Muscle layer of duodenum (tissue), 2 donors: ENCODE data around the gene VPS35L.

Experiments
- H3K27ac ChIP-seq: one replicate; pipeline ENCODE4 v1.7.0; 2013; ENCODE audit warnings: mild to moderate bottlenecking, low read length
- H3K27me3 ChIP-seq: one replicate; pipeline ENCODE4 v1.7.0; 2013; ENCODE audit warnings: low read depth, mild to moderate bottlenecking, control low read depth, low read length
- H3K36me3 ChIP-seq, 2 donors: one replicate each; pipeline ENCODE4 v1.7.0; 2013; ENCODE audit warnings: low read length in 2 of 2, control low read depth in 1 of 2, mild to moderate bottlenecking in 1 of 2; ENCODE audit not compliant: insufficient read depth in 2 of 2, control insufficient read depth in 1 of 2
- H3K4me1 ChIP-seq, 2 donors: one replicate each; pipeline ENCODE4 v1.7.0; 2013; ENCODE audit warnings: low read length in 2 of 2, mild to moderate bottlenecking in 2 of 2, control low read depth in 1 of 2, moderate library complexity in 1 of 2; ENCODE audit not compliant: insufficient read depth in 2 of 2, control insufficient read depth in 1 of 2
- H3K4me3 ChIP-seq, 2 donors: one replicate each; pipeline ENCODE4 v1.7.0; 2013; ENCODE audit warnings: low read length in 2 of 2, low read depth in 1 of 2, mild to moderate bottlenecking in 1 of 2
- H3K9me3 ChIP-seq, 2 donors: one replicate each; pipeline ENCODE4 v1.7.0; 2013; ENCODE audit warnings: low read length in 2 of 2, control low read depth in 1 of 2, mild to moderate bottlenecking in 1 of 2; ENCODE audit not compliant: control insufficient read depth in 1 of 2
- donor health status: healthy.

VPS35L gene

DNA sequence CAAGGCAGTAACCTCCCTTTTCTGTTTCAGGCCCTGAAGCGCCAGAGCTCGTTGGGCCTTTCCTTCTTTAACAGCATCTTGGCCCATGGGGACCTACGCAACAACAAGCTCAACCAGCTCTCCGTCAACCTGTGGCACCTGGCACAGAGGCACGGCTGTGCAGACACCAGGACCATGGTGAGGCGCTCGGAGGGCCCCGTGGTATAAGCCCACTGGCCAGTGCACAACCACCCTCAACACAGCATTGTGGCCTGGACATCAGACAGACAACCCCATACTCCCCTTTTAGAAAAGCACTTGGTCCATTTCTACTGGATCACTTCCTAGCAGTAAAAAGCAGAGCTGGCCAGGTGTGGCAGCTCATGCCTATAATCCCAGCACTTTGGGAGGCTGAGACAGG, 144.0 kb downstream of the VPS35L start:
- H3K27me3 ChIP-seq, result no peaks in the 10 kb centered on the region
- peaks cover 21 to 24% of the 10 kb centered on the region in 2 donors for H3K4me1 ChIP-seq
- no peak overlapping the region for H3K27ac ChIP-seq
- H3K36me3 ChIP-seq, result peaks cover 13 to 45% of the 10 kb centered on the region in 2 donors
- H3K9me3 ChIP-seq, result no peaks in the 10 kb centered on the region
- H3K4me3 ChIP-seq, result no peak overlapping the region

DNA sequence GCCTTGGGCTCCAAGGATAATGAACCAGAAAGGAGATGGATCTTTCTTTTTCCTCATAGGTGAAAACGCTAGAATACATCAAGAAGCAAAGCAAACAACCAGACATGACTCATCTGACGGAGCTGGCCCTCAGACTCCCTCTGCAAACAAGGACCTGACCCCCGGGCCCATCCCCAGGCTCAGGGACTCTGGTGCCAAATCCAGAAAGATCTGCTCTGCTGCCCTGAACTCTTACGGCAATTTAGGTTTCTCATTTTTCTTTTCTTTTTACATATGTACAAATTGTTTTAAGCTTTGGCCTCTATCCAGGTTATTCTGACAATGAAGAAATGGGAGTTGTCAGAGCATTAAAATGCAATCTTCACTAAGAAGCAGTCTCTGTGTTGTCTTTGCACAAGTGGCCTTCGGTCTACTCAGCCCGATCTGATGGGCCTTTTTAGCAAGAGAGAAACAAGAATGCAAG, 144.8 kb downstream of the VPS35L start:
- H3K36me3 ChIP-seq, result peaks cover 21 to 52% of the 10 kb centered on the region in 2 donors
- peaks cover 21 to 24% of the 10 kb centered on the region in 2 donors for H3K4me1 ChIP-seq

DNA sequence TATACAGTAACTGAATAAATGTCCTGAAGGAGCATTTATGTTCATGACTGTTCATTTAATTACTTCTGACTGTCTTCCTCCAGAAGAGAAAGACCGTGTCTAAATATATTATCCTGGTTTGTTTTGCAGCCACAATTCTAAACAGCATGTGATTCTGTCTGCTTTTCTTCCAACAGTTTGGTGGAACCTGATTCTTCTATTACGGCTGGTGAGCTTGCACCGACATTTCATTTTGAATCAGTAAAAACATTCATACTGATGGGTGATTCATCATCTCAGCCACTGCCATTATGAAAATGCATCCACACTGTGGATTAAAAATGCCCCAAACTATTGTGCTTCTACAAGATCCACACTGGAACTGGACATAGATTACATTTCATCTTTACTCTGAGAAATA, 145.6 kb downstream of the VPS35L start:
- Histone ChIP-seq H3K4me1 (peaks cover 20 to 24% of the 10 kb centered on the region in 2 donors), H3K4me3 (no peak overlapping the region), H3K27me3 (no peaks in the 10 kb centered on the region), H3K9me3 (no peaks in the 10 kb centered on the region), H3K36me3 (peaks cover 22 to 60% of the 10 kb centered on the region in 2 donors), H3K27ac (no peak overlapping the region)

More for the DNA sequence above, 144.8 kb downstream of the VPS35L start:
- no peak overlapping the region for H3K4me3 ChIP-seq
- no peaks in the 10 kb centered on the region for H3K9me3 ChIP-seq
- peak overlapping the region; percentile 46 for H3K27ac ChIP-seq
- no peaks in the 10 kb centered on the region for H3K27me3 ChIP-seq

DNA sequence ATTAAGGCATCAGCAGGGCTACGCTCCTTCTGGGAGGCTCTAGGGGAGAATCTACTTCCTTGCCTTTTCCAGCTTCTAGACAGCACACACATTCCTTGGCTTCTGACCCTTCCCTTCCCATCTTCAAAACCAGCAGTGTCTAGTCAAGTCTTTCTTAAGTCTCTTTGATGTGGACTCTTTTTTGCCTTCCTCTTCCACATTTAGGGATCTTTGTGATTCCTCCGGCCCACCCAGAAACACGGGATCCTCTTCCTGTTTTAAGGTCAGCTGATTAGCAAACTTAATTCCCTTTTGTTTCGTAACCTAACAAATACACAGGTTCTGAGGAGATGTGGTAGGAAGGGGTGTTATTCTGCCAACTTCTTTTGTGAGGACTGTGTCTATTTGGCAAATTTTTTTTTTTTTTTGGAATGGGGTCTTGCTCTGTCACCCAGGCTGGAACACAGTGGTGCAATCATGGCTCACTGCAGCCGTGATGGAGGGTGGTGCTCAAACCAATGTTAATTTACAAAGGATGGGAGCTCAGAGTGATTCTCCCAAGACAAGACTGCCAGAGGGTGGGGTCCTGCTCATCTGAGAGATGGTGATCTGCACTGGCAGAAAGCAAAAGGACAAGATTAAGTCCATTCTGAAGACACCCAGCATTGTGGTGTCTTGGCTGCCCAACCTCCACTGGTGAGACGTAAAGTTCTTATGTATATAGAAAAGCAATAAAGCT, 147.8 kb downstream of the VPS35L start:
- H3K27me3 ChIP-seq, result no peaks in the 10 kb centered on the region
- no peaks in the 10 kb centered on the region for H3K9me3 ChIP-seq
- H3K36me3 ChIP-seq, result peaks cover 25 to 63% of the 10 kb centered on the region in 2 donors
- no peak overlapping the region for H3K4me3 ChIP-seq
- H3K27ac ChIP-seq, result peak overlapping the region; percentile 16
- H3K4me1 ChIP-seq, result peaks cover 13 to 16% of the 10 kb centered on the region in 2 donors

DNA sequence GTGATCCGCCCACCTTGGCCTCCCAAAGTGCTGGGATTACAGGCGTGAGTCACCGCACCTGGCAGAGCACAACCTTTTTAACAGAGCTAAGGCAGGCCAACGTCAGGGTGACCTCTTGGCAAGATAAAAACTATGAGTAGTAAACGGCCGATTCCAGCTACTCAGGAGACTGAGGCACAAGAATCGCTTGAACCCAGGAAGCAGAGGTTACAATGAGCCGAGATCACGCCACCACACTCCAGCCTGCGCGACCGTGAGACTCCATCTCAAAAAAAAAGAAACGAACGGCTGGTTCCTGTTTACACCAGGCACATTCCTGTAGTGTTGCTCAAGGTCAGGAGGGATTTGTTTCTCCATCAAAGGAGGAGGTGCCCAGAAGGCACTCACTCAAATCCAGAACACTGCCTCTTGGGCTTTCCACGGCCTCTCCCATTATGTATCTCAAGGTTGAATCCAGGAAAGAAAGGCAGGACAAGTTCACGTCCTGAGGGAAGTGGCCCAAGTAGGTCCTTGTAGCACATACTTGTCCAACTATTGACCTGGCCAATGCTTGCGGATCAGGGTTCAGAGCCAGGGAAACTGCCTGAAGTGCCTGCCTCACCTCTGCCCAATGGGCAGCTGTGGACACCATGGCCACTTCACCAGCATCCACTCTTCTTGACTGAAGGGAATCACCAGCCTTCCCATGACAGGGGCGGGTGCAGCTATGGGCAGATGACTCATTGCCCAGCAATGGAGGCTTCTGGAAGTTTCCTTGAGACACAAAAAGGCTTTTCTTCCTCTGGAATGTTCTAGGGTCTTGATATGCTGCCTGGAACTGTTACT, 149.0 kb downstream of the VPS35L start:
- Histone ChIP-seq H3K4me3 (no peak overlapping the region), H3K27me3 (no peaks in the 10 kb centered on the region), H3K4me1 (peaks cover 13 to 16% of the 10 kb centered on the region in 2 donors), H3K36me3 (peaks cover 36 to 63% of the 10 kb centered on the region in 2 donors), H3K9me3 (no peaks in the 10 kb centered on the region), H3K27ac (peak overlapping the region; percentile 4)

DNA sequence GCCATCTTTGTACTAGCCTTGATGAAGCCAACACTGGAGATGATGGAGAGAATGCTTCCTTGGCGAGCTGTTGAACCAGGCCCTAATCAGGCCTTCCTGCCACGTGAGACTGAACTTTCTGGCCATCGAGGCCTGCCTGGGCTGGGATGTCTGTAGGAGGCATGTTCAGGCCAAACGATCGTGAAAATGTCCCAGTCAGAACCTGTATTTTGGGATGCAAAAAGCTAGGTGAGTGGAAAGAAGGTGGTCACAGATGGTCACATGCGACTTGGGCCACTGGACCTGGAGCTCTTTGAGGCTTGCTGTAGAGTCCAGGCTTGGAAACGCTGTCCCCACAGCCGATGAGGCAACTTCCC, 149.6 kb downstream of the VPS35L start:
- Histone ChIP-seq H3K4me1 (peaks cover 10 to 11% of the 10 kb centered on the region in 2 donors), H3K36me3 (peaks cover 37 to 65% of the 10 kb centered on the region in 2 donors), H3K27ac (peak overlapping the region; percentile 4), H3K27me3 (no peaks in the 10 kb centered on the region), H3K9me3 (no peaks in the 10 kb centered on the region), H3K4me3 (no peak overlapping the region)

DNA sequence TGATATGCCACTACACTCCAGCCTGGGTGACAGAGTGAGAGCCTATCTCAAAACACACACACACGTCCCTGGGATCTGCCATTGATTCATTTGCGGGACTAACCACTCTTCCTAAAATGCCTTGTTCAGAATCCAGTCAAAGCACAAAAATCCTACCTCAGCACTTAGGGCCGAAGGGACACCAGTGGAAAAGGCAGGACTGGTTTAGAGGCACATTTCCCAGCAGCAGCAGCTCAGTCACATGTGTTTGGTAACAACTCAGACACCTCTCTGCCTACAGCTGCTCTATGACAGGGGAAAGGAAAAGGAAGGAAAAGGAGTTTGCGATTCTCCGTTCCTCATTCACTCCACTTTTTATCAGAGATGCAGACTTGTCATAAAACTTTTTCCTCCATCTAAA, 150.3 kb downstream of the VPS35L start:
- Histone ChIP-seq H3K4me1 (peaks cover 2 to 4% of the 10 kb centered on the region in 2 donors), H3K27me3 (no peaks in the 10 kb centered on the region), H3K9me3 (no peaks in the 10 kb centered on the region), H3K4me3 (no peak overlapping the region), H3K27ac (no peak overlapping the region), H3K36me3 (peaks cover 34 to 72% of the 10 kb centered on the region in 2 donors)

DNA sequence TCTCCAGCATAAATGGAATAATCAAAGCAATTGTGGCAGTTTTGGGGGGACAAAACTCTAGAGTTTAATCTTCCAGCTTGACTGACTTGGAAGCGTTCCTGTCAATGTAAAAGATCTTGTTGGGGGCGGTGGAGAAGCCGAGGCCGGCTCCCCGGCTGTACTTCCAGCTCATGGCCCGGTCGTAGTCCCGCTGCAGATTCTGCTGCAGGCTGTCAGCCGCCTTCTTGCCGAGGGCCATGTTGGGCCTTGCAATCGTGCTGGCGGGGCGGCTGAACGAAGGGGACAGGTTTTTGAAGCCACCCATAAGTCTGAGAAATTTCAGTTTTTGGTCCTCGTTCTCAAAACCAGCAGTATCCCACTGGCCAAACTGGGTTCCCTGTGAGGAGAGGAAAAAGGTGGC, 151.3 kb downstream of the VPS35L start:
- Histone ChIP-seq H3K27ac (no peak overlapping the region), H3K36me3 (peaks cover 28 to 70% of the 10 kb centered on the region in 2 donors), H3K4me1 (no peaks in the 10 kb centered on the region), H3K27me3 (no peaks in the 10 kb centered on the region), H3K9me3 (no peaks in the 10 kb centered on the region), H3K4me3 (no peak overlapping the region)

DNA sequence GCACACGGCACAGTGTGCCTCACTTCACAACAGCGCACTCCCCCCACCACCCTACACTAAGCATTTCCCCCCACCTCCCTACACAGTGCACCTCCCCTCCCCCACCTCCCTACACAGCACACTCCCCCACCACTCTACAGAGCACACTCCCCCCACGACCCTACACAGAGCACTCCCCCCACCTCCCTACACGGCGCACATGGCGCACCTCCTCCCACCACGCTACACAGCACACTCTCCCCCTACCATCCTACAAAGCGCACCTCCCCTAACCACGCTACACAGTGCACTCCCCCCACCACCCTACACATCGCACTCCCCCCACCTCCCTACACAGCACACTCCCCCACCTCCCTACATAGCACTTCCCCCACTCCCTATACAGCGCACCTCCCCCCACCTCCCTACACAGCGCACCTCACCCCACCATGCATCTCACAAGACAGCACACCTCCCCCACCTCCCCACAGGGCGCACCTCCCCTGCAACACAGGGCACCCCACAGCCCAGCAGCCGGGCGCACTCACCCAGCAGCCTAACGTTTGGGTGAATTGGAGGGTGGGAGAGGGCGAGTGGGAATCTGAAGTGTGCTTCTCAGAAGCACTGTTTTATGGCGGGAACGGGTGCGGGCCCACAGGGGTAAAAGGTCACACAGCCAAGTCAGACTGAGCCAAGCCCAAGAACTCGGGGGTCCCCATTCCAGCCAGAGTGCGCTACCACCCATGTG, 152.2 kb downstream of the VPS35L start:
- Histone ChIP-seq H3K4me3 (no peak overlapping the region), H3K9me3 (no peaks in the 10 kb centered on the region), H3K27me3 (no peaks in the 10 kb centered on the region), H3K4me1 (no peaks in the 10 kb centered on the region), H3K36me3 (peaks cover 28 to 63% of the 10 kb centered on the region in 2 donors), H3K27ac (no peak overlapping the region)

DNA sequence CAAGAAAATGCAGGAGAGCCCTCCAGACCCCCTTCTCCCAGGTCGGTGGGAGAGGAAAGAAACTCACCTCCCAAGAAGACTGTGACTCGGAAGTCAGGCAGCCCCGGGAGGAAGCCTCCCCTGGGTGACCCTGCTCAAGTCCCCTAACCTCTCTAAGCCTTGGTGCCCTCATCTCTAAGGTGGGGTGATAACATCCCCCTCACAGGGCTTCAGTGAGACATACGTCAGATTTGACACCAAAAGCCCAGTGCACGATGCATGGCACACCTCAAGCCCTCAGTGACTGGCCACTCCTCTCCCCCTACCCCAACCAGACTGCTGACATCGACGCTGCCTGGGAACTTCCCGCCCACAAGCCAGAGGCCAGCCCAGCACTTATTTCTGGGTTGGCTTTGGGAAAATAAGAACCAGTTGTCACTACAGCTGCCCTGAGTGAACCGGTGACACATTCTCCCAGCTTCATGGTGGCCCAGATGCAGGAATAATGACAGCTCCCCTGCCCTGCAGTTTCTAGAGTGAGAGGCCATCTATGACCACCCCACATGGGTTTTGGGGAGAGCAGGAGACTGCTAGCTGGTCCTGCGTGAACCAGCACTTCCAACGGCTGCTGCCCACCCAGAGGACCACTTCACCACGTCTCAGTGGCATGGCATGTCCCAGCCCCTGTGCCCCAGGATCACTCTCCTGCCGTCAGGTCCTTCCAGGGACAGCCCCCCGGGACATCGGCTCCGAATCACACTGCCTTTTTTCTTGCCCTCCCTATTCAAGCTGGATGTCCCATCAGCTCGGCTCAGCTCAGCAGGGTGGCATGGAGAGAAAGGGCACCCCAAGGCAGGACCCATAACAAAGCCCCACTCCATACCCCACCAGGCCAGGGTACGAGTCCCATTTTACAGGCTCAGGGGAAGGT, 153.0 kb downstream of the VPS35L start:
- H3K27ac ChIP-seq, result no peak overlapping the region
- H3K27me3 ChIP-seq, result no peaks in the 10 kb centered on the region
- H3K9me3 ChIP-seq, result no peaks in the 10 kb centered on the region
- no peak overlapping the region for H3K4me3 ChIP-seq
- no peaks in the 10 kb centered on the region for H3K4me1 ChIP-seq
- peaks cover 28 to 56% of the 10 kb centered on the region in 2 donors for H3K36me3 ChIP-seq
